Bronchial epithelial cell (primary cell): ENCODE measurements around the gene CPB1. TPM values are rescaled to one million over a fixed set of nuclear protein-coding genes. Genes with fewer than 3 reads are reported as not detected.

Source experiments
- DNase-seq: peaks from one replicate; pipeline ENCODE4 v3.0.0-alpha.2; 2010; ENCODE audit warnings: low read depth
- FAIRE-seq: peaks from 2 replicates; lab custom pipeline; 2011; peaks lifted over from hg19 to GRCh38; lab: Jason Lieb, UNC
- H3K27me3 ChIP-seq: 2 replicates; pipeline ENCODE4 v1.5.1; 2011; ENCODE audit warnings: low read length; ENCODE audit not compliant: control insufficient read depth, insufficient read depth
- H3K36me3 ChIP-seq: 2 replicates; pipeline ENCODE4 v1.5.1; 2011; ENCODE audit warnings: low read length; ENCODE audit not compliant: control insufficient read depth, insufficient read depth
- H3K4me3 ChIP-seq: 2 replicates; pipeline ENCODE4 v1.5.1; 2011; ENCODE audit warnings: mild to moderate bottlenecking, low read depth, low read length, control low read depth
- CTCF ChIP-seq: IDR thresholded peaks from 2 replicates; pipeline ENCODE4 v1.5.1; 2011; ENCODE audit warnings: mild to moderate bottlenecking, moderate library complexity, low read length, control low read depth, inconsistent platforms; ENCODE audit not compliant: insufficient read depth, severe bottlenecking
- total RNA-seq: library from RNA; depleted of rRNA; stranded (reverse); fragments of >200 nt; gene quantifications from 2 replicates; pipeline ENCODE4 v1.2.1, GENCODE V29; 2014

CPB1 gene
- total RNA-seq, 1 donor from 2014 or later = not detected

GRCh38 chr3:148861277-148861869, 33.8 kb downstream of the CPB1 start:
- TF ChIP-seq CTCF = peak; percentile 36
- peak; percentile 60 for DNase-seq
- Histone ChIP-seq H3K27me3 (no peaks in the 10 kb centered on the region), H3K4me3 (no peak overlapping the region), H3K36me3 (no peaks in the 10 kb centered on the region)
- no peak for FAIRE-seq

- FAIRE-seq = no peak
- TF ChIP-seq CTCF = no peak
- Histone ChIP-seq H3K36me3 (no peaks in the 10 kb centered on the region), H3K4me3 (no peak overlapping the region), H3K27me3 (no peaks in the 10 kb centered on the region)
- DNase-seq = no peak
These were observed 35.7 kb downstream of the CPB1 start for GRCh38 chr3:148863297-148863696.

GRCh38 chr3:148863814-148864213, 36.2 kb downstream of the CPB1 start:
- no peaks in the 10 kb centered on the region for H3K36me3 ChIP-seq
- H3K27me3 ChIP-seq = no peaks in the 10 kb centered on the region
- DNase-seq = no peak
- no peak overlapping the region for H3K4me3 ChIP-seq
- FAIRE-seq = no peak
- TF ChIP-seq CTCF = no peak

- TF ChIP-seq CTCF = no peak
- Histone ChIP-seq H3K36me3 (no peaks in the 10 kb centered on the region), H3K4me3 (no peak within 1 kb of the TSS), H3K27me3 (no peaks in the 10 kb centered on the region)
- DNase-seq (no peak), FAIRE-seq (no peak)
These were observed 37.4 kb downstream of the CPB1 start, which contains the start of gene CPA3 for GRCh38 chr3:148865049-148865448. Gene CPA3, plus strand, starts transcription at chr3:148865296. Its CDS starts 12 bp downstream, at chr3:148865308.

- Histone ChIP-seq H3K27me3 (no peaks in the 10 kb centered on the region), H3K4me3 (no peak overlapping the region), H3K36me3 (no peaks in the 10 kb centered on the region)
- no peak for FAIRE-seq
- no peak for TF ChIP-seq CTCF
- no peak for DNase-seq
These were observed 38.6 kb downstream of the CPB1 start for GRCh38 chr3:148866261-148866660.
